ENCODE data around the gene PI4KB.

- no peak for TF ChIP-seq CTCF (conservative IDR thresholded peaks at IDR 0.05; ENCODE audit: low read depth in 2 of 2)
- no peak for TF ChIP-seq STAT1 (IDR thresholded peaks at IDR 0.05; ENCODE audit: unreplicated experiment)
- TF ChIP-seq ZNF462 (CRISPR knock-in tag; IDR thresholded peaks at IDR 0.05), result no peak
- no peak for TF ChIP-seq POLR2AphosphoS5 (IDR thresholded peaks at IDR 0.05; ENCODE audit: low read depth)
- no peak for TF ChIP-seq EZH2phosphoT487 (IDR thresholded peaks at IDR 0.05; ENCODE audit: unreplicated experiment)
- TF ChIP-seq REST (IDR thresholded peaks at IDR 0.05; ENCODE audit: unreplicated experiment), result no peak
- TF ChIP-seq EZH2 (IDR thresholded peaks at IDR 0.05; ENCODE audit: low read depth, unreplicated experiment), result no peak
- TF ChIP-seq JUNB (IDR thresholded peaks at IDR 0.05; ENCODE audit: unreplicated experiment), result no peak
- TF ChIP-seq CREB1 (CRISPR knock-in tag; IDR thresholded peaks at IDR 0.05; ENCODE audit: low read depth), result no peak
- no peak for TF ChIP-seq ZNF114 (CRISPR knock-in tag; IDR thresholded peaks at IDR 0.05)
- TF ChIP-seq NANOG (IDR thresholded peaks at IDR 0.05; ENCODE audit: borderline replicate concordance), result no peak
- no peak for TF ChIP-seq ZNF331 (CRISPR knock-in tag; IDR thresholded peaks at IDR 0.05; ENCODE audit: low read depth)
- no peak for TF ChIP-seq ETS1 (IDR thresholded peaks at IDR 0.05)
Observed at GRCh38 chr1:151266821-151267220, 60.4 kb downstream of the PI4KB start.
